Astrocyte of the cerebellum (primary cell): ENCODE results near the gene COX8A.
A peak's percentile ranks its signal among the peaks of the same experiment; 100 is the strongest.
"Not testable (repeated sequence)": the region's sequence is repeated elsewhere in the genome, so short reads cannot be mapped to it uniquely, and the experiment has no call there.

Source experiments
- DNase-seq: peaks from one replicate; pipeline ENCODE4 v3.0.0-alpha.2; 2011; ENCODE audit warnings: low read depth
- H3K4me3 ChIP-seq: 2 replicates; pipeline ENCODE4 v1.5.1; 2011; ENCODE audit warnings: mild to moderate bottlenecking, low read depth, low read length, moderate library complexity
- in situ Hi-C: cut with HindIII; loops from 2 replicates; pipeline ENCODE4 v1.10.0; 2017; ENCODE audit warnings: low sequenced_read_pairs
- TF ChIP-seq, protein P1 (sequence below): IDR thresholded peaks from 2 replicates; pipeline ENCODE4 v1.5.1; 2012; ENCODE audit warnings: low read length, low read depth, moderate library complexity, mild to moderate bottlenecking; ENCODE audit errors: missing control alignments

The COX8A gene

DNA sequence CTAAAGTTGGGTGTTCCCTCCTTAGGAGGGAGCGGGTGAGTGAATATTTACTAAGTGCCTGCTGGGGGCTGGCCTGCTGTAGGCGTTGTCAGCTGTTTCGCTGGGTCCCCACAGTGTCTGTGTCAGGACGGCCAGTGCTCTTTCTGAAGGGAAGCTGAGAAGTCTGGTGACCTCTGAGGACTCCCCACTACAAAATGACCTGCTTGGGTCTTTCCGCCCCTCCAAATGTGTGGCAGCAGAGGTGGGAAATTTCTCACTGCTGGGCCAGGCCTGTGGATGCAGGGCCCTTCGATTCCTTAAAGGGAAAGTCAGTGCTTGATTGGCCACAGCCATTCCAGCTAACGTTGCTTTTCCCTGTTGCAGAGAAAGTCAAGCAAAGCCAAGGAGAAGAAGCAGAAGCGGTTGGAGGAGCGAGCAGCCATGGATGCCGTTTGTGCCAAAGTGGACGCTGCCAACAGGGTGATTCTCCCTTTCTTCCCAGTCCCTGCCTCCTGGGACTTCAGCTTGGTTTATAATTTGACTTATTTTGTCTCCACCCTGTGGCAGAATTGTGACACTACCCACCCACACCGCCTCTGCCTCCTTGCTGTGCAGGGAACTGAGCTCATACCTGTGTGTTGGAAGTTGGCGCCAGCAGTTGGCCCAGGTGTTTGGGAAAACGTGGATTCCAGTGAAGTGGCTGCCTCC is 28.8 kb upstream of the COX8A start:
- in situ Hi-C loops: no loop called here
- DNase-seq: peak; percentile 59
- TF ChIP-seq, protein P1, sequence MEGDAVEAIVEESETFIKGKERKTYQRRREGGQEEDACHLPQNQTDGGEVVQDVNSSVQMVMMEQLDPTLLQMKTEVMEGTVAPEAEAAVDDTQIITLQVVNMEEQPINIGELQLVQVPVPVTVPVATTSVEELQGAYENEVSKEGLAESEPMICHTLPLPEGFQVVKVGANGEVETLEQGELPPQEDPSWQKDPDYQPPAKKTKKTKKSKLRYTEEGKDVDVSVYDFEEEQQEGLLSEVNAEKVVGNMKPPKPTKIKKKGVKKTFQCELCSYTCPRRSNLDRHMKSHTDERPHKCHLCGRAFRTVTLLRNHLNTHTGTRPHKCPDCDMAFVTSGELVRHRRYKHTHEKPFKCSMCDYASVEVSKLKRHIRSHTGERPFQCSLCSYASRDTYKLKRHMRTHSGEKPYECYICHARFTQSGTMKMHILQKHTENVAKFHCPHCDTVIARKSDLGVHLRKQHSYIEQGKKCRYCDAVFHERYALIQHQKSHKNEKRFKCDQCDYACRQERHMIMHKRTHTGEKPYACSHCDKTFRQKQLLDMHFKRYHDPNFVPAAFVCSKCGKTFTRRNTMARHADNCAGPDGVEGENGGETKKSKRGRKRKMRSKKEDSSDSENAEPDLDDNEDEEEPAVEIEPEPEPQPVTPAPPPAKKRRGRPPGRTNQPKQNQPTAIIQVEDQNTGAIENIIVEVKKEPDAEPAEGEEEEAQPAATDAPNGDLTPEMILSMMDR: peak; percentile 69
- no peak overlapping the region for H3K4me3 ChIP-seq

DNA sequence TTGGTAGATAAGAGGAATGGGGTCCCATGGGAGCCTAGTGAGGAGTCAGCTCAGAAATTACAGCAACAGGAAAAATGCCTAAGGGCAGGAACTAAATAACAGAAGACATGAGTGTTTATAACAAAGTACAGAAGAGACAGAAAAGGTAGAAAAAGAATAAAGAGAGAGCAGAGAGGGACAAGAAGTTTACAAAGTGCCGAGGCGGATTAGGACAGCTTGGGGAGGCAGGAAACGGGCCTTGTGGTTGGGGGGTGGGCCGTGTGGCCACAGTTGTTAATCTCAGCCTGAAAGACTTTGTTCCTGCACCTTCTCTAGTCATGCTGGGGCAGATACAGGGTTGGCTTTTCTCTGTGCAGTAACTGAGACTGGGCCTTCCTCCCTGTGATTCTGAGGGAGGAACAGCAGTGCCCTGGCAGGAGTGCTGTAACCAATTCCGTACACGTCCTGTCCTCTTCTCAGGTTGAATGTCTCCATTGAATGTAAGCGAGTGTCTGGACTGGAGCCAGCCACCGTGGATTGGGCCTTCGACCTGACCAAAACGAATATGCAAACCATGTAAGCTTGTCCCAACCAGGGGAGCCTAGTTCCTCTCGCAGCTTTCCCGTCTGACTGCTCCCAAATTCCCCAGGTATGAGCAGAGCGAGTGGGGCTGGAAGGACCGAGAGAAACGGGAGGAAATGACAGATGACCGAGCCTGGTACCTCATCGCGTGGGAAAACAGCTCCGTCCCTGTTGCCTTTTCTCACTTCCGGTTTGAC is 22.5 kb upstream of the COX8A start:
- no peak for DNase-seq
- H3K4me3 ChIP-seq: no peak overlapping the region
- TF ChIP-seq, protein P1: no peak
- in situ Hi-C loops: no loop called here

DNA sequence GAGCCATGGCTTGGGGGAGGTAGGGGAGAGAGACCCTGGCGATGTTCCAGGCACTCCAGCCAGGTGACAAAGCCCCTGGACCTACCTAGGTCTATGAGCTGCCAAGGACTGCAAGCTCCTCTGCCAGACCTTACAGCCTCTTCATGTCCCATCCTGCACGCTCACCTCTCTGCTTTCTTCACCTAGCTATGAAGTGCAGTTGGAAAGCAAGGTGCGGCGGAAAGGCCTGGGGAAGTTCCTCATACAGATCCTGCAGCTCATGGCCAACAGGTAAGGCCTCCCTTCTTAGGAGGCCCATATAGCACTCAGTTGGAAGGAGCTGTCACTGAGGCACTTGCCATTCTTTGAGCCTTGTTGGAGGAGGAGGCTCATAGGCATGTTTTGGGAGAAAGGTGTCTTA is 21.9 kb upstream of the COX8A start:
- no peak overlapping the region for H3K4me3 ChIP-seq
- in situ Hi-C loops: no loop called here
- TF ChIP-seq, protein P1: no peak
- no peak for DNase-seq

DNA sequence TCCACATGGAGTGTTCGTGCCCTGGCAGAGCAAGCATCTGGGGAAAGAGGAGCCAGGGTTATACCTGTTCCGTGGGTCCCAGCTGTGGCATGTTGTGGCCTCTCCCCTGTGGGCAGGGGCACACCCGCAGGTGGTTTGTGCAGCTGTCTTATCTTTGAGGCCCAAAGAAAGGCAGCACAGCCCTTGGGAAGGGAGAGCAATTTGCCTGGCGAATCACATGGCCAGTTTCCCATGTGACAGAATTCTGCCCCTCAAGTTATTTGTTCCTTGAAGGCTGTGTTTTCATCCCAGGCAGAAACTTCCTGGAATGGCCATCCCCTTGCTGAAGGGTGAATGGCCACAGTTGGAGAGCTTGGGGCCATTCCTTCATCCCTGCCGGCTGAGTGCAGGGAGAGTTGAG is 16.4 kb upstream of the COX8A start:
- no peak overlapping the region for H3K4me3 ChIP-seq
- TF ChIP-seq, protein P1: no peak
- no peak for DNase-seq
- in situ Hi-C loops: loop anchor here (5.0 kb wide), 1 partner anchor 121 kb away; the partner anchor contains the start of gene MARK2

DNA sequence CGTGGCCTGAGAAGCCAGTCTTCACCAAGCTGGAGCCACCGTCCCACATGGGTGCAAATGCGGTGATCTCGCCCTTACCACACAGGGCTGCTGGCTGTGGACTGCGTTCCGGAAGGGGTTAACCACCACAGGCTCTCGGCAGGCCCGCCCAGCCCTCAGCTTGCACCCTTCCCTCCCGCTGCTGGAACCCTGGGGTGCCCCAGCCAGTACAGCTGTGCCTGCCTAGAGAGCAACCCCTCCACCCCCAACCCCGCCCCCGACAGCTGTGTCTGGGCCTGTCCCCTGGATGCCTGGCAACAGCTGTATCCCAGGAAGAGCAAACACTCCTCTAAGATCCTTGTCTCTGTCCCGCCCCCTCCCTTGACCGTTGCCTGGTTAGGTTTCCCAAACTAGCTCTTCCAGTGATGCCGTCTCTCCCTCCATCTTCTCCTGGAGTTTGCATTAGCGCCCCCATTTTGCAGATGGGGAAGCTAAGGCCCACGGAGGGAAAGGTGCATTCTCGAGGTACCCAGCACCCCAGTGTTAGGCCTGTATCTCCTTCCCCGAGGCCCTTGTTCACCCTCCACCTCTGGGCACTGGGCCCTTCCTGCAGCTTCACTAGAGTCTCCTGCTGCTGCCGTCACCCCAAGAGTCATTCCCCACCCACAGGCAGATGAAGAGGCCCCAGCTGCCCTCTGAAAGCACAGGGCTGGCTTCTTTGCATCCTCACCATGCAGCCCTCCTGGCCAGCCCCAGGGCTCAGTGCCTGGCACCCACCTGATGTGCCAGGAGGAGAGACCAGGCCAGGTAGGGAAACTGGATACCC is 12.6 kb upstream of the COX8A start:
- H3K4me3 ChIP-seq: no peak overlapping the region
- DNase-seq: no peak
- in situ Hi-C loops: no loop called here
- TF ChIP-seq, protein P1: no peak

DNA sequence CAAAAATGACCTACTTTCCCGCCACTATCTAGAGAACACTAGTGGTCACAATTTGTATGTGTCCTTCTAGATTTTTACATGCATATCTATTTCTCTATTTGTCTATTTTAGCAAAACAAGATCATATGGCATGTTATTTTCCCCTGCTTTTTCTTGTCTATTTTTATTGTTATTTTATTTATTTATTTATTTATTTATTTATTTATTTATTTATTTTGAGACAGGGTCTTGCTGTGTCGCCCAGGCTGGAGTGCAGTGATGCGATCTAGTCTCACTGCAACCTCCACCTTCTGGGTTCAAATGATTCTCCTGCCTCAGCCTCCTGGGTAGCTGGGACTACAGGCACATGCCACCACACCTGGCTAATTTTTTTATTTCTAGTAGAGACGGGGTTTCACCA is 10.5 kb upstream of the COX8A start:
- DNase-seq, in situ Hi-C loops, H3K4me3 ChIP-seq: not testable (repeated sequence)
